Muscle layer of duodenum (tissue), 2 donors: Measurements from ENCODE around the gene TACC3.

Experiments used
- H3K27ac ChIP-seq: one replicate; pipeline ENCODE4 v1.7.0; 2013; ENCODE audit warnings: mild to moderate bottlenecking, low read length
- H3K27me3 ChIP-seq: one replicate; pipeline ENCODE4 v1.7.0; 2013; ENCODE audit warnings: low read depth, mild to moderate bottlenecking, control low read depth, low read length
- H3K36me3 ChIP-seq, 2 donors: one replicate each; pipeline ENCODE4 v1.7.0; 2013; ENCODE audit warnings: low read length in 2 of 2, control low read depth in 1 of 2, mild to moderate bottlenecking in 1 of 2; ENCODE audit not compliant: insufficient read depth in 2 of 2, control insufficient read depth in 1 of 2
- H3K4me1 ChIP-seq, 2 donors: one replicate each; pipeline ENCODE4 v1.7.0; 2013; ENCODE audit warnings: low read length in 2 of 2, mild to moderate bottlenecking in 2 of 2, control low read depth in 1 of 2, moderate library complexity in 1 of 2; ENCODE audit not compliant: insufficient read depth in 2 of 2, control insufficient read depth in 1 of 2
- H3K4me3 ChIP-seq, 2 donors: one replicate each; pipeline ENCODE4 v1.7.0; 2013; ENCODE audit warnings: low read length in 2 of 2, low read depth in 1 of 2, mild to moderate bottlenecking in 1 of 2
- H3K9me3 ChIP-seq, 2 donors: one replicate each; pipeline ENCODE4 v1.7.0; 2013; ENCODE audit warnings: low read length in 2 of 2, control low read depth in 1 of 2, mild to moderate bottlenecking in 1 of 2; ENCODE audit not compliant: control insufficient read depth in 1 of 2
- donor health status: healthy.

Gene TACC3

GRCh38 chr4:1772853-1773538, 51.7 kb downstream of the TACC3 start:
- peaks cover 0 to 4% of the 10 kb centered on the region in 2 donors for H3K4me1 ChIP-seq
- peaks cover 12% of the 10 kb centered on the region for H3K27me3 ChIP-seq
- H3K36me3 ChIP-seq = no peaks in the 10 kb centered on the region
- no peak overlapping the region for H3K27ac ChIP-seq
- no peaks in the 10 kb centered on the region for H3K9me3 ChIP-seq
- H3K4me3 ChIP-seq = no peak overlapping the region

- Histone ChIP-seq H3K4me1 (no peaks in the 10 kb centered on the region), H3K27ac (no peak overlapping the region), H3K27me3 (peaks cover 8% of the 10 kb centered on the region), H3K9me3 (no peaks in the 10 kb centered on the region), H3K36me3 (no peaks in the 10 kb centered on the region), H3K4me3 (no peak overlapping the region)
Measured at GRCh38 chr4:1773754-1774153, 52.4 kb downstream of the TACC3 start.

GRCh38 chr4:1775731-1776500, 54.6 kb downstream of the TACC3 start:
- no peak overlapping the region for H3K4me3 ChIP-seq
- no peak overlapping the region for H3K27ac ChIP-seq
- no peaks in the 10 kb centered on the region for H3K36me3 ChIP-seq
- no peaks in the 10 kb centered on the region for H3K27me3 ChIP-seq
- no peaks in the 10 kb centered on the region for H3K4me1 ChIP-seq
- H3K9me3 ChIP-seq = no peaks in the 10 kb centered on the region

GRCh38 chr4:1776521-1777161, 55.3 kb downstream of the TACC3 start:
- H3K4me1 ChIP-seq = no peaks in the 10 kb centered on the region
- no peak overlapping the region for H3K27ac ChIP-seq
- H3K9me3 ChIP-seq = no peaks in the 10 kb centered on the region
- H3K27me3 ChIP-seq = no peaks in the 10 kb centered on the region
- no peaks in the 10 kb centered on the region for H3K36me3 ChIP-seq
- no peak overlapping the region for H3K4me3 ChIP-seq

GRCh38 chr4:1777822-1778641, 56.7 kb downstream of the TACC3 start:
- no peaks in the 10 kb centered on the region for H3K9me3 ChIP-seq
- no peak overlapping the region for H3K4me3 ChIP-seq
- H3K36me3 ChIP-seq = no peaks in the 10 kb centered on the region
- H3K27ac ChIP-seq = no peak overlapping the region
- no peaks in the 10 kb centered on the region for H3K27me3 ChIP-seq
- H3K4me1 ChIP-seq = no peaks in the 10 kb centered on the region

- Histone ChIP-seq H3K4me1 (no peaks in the 10 kb centered on the region), H3K27me3 (no peaks in the 10 kb centered on the region), H3K36me3 (no peaks in the 10 kb centered on the region), H3K27ac (no peak overlapping the region), H3K9me3 (no peaks in the 10 kb centered on the region), H3K4me3 (no peak overlapping the region)
Measured at GRCh38 chr4:1778642-1779392, 57.5 kb downstream of the TACC3 start.

GRCh38 chr4:1779588-1780382, 58.5 kb downstream of the TACC3 start:
- H3K27me3 ChIP-seq = no peaks in the 10 kb centered on the region
- H3K9me3 ChIP-seq = no peaks in the 10 kb centered on the region
- H3K27ac ChIP-seq = no peak overlapping the region
- no peaks in the 10 kb centered on the region for H3K4me1 ChIP-seq
- H3K36me3 ChIP-seq = no peaks in the 10 kb centered on the region
- H3K4me3 ChIP-seq = no peak overlapping the region

GRCh38 chr4:1780435-1780834, 59.1 kb downstream of the TACC3 start:
- Histone ChIP-seq H3K4me3 (no peak overlapping the region), H3K27me3 (no peaks in the 10 kb centered on the region), H3K4me1 (no peaks in the 10 kb centered on the region), H3K27ac (no peak overlapping the region), H3K36me3 (no peaks in the 10 kb centered on the region), H3K9me3 (no peaks in the 10 kb centered on the region)

GRCh38 chr4:1783015-1783414, 61.7 kb downstream of the TACC3 start:
- Histone ChIP-seq H3K4me1 (no peaks in the 10 kb centered on the region), H3K36me3 (no peaks in the 10 kb centered on the region)

GRCh38 chr4:1783970-1784369, 62.6 kb downstream of the TACC3 start:
- Histone ChIP-seq H3K9me3 (no peaks in the 10 kb centered on the region), H3K4me3 (no peak overlapping the region), H3K4me1 (no peaks in the 10 kb centered on the region), H3K27ac (no peak overlapping the region), H3K36me3 (no peaks in the 10 kb centered on the region), H3K27me3 (no peaks in the 10 kb centered on the region)

More at GRCh38 chr4:1783015-1783414, 61.7 kb downstream of the TACC3 start:
- Histone ChIP-seq H3K27me3 (no peaks in the 10 kb centered on the region), H3K9me3 (no peaks in the 10 kb centered on the region), H3K27ac (no peak overlapping the region), H3K4me3 (no peak overlapping the region)
